GM23338 (cell line): ENCODE measurements around the gene TREML4. TPM values are rescaled to one million over a fixed set of nuclear protein-coding genes. Genes with fewer than 3 reads are reported as not detected.

Experiments
- ATAC-seq: fragments of 200-7000 bp; cut with Tn5 transposase; 3 replicates; pipeline ENCODE4 v1.9.1; 2020
- DNase-seq: peaks from one replicate; pipeline ENCODE4 v3.0.0-alpha.2; 2015; ENCODE audit warnings: low spot score
- H2AFZ ChIP-seq: fragments of 200-600 bp; sonication (generic); 2 replicates; pipeline ENCODE4 v1.8.0; 2016; ENCODE audit warnings: antibody characterized with exemption, mild to moderate bottlenecking, moderate library complexity
- H3F3A ChIP-seq: fragments of 200-600 bp; sonication (generic); replicated peaks from 2 replicates; pipeline ENCODE4 v1.8.0; 2017; ENCODE audit warnings: antibody characterized with exemption, mixed run types, low read depth
- H3K27ac ChIP-seq: fragments of 200-600 bp; sonication (generic); 2 replicates; pipeline ENCODE4 v1.6.1; 2016; ENCODE audit warnings: low read depth
- H3K27me3 ChIP-seq: fragments of 200-600 bp; sonication (generic); 2 replicates; pipeline ENCODE4 v1.8.0; 2016; ENCODE audit warnings: mild to moderate bottlenecking, mixed run types, moderate library complexity; ENCODE audit not compliant: insufficient read depth
- H3K36me3 ChIP-seq: fragments of 200-600 bp; sonication (generic); 2 replicates; pipeline ENCODE4 v1.8.0; 2016; ENCODE audit warnings: mild to moderate bottlenecking; ENCODE audit not compliant: insufficient read depth
- H3K4me1 ChIP-seq: fragments of 200-600 bp; sonication (generic); 2 replicates; pipeline ENCODE4 v1.8.0; 2016; ENCODE audit warnings: mild to moderate bottlenecking, moderate library complexity; ENCODE audit not compliant: insufficient read depth
- H3K4me2 ChIP-seq: fragments of 200-600 bp; sonication (generic); 2 replicates; pipeline ENCODE4 v1.7.1; 2017; ENCODE audit warnings: mixed run types
- H3K4me3 ChIP-seq: fragments of 200-600 bp; sonication (generic); 2 replicates; pipeline ENCODE4 v1.6.1; 2016; ENCODE audit warnings: mixed run types
- H3K79me2 ChIP-seq: fragments of 200-600 bp; sonication (generic); replicated peaks from 2 replicates; pipeline ENCODE4 v1.8.0; 2017; ENCODE audit warnings: mild to moderate bottlenecking; ENCODE audit not compliant: insufficient read depth
- H3K9me2 ChIP-seq: fragments of 200-600 bp; sonication (generic); 2 replicates; pipeline ENCODE4 v1.8.0; 2017; ENCODE audit not compliant: insufficient read depth
- H4K20me1 ChIP-seq: fragments of 200-600 bp; sonication (generic); replicated peaks from 2 replicates; pipeline ENCODE4 v1.8.0; 2017; ENCODE audit warnings: mild to moderate bottlenecking; ENCODE audit not compliant: insufficient read depth
- H3K27ac Mint-ChIP-seq: 2 replicates; pipeline ENCODE4 v1.8.0; 2020; ENCODE audit warnings: inconsistent platforms, mild to moderate bottlenecking, moderate library complexity, mixed read lengths
- H3K27me3 Mint-ChIP-seq: 3 replicates; pipeline ENCODE4 v1.8.0; 2022; ENCODE audit warnings: low read depth, mild to moderate bottlenecking, moderate library complexity, mixed read lengths, inconsistent platforms; ENCODE audit not compliant: insufficient read depth, poor library complexity
- H3K36me3 Mint-ChIP-seq: 3 replicates; pipeline ENCODE4 v1.8.0; 2021; ENCODE audit warnings: low read depth, mild to moderate bottlenecking, inconsistent platforms, moderate library complexity, mixed read lengths
- H3K4me1 Mint-ChIP-seq: 3 replicates; pipeline ENCODE4 v1.8.0; 2020; ENCODE audit warnings: mild to moderate bottlenecking, inconsistent platforms, mixed read lengths
- H3K4me3 Mint-ChIP-seq: 3 replicates; pipeline ENCODE4 v1.8.0; 2021; ENCODE audit warnings: moderate library complexity, mild to moderate bottlenecking, inconsistent platforms, mixed read lengths
- H3K9me3 Mint-ChIP-seq: 3 replicates; pipeline ENCODE4 v1.8.0; 2020; ENCODE audit warnings: moderate library complexity, mild to moderate bottlenecking, inconsistent platforms, mixed read lengths
- CREB1 ChIP-seq: fragments of 250-450 bp; sonication (Bioruptor Pico); IDR thresholded peaks from 2 replicates; pipeline ENCODE4 v1.5.0; 2020; ENCODE audit warnings: low read depth, mild to moderate bottlenecking, moderate library complexity
- EZH2 ChIP-seq: fragments of 200-600 bp; sonication (generic); IDR thresholded peaks from one replicate; pipeline ENCODE4 v1.8.0; 2017; ENCODE audit warnings: antibody characterized with exemption, mild to moderate bottlenecking, low read depth; ENCODE audit not compliant: unreplicated experiment
- EZH2phosphoT487 ChIP-seq: fragments of 200-600 bp; sonication (generic); IDR thresholded peaks from one replicate; pipeline ENCODE4 v1.8.1; 2018; ENCODE audit warnings: antibody characterized with exemption; ENCODE audit not compliant: unreplicated experiment
- NANOG ChIP-seq: IDR thresholded peaks from 2 replicates; pipeline ENCODE4 v1.6.1; 2016; ENCODE audit warnings: antibody characterized with exemption, borderline replicate concordance
- POLR2AphosphoS5 ChIP-seq: IDR thresholded peaks from 2 replicates; pipeline ENCODE4 v1.6.1; 2016; ENCODE audit warnings: antibody characterized with exemption, low read depth
- STAT1 ChIP-seq: IDR thresholded peaks from one replicate; pipeline ENCODE4 v1.6.1; 2016; ENCODE audit warnings: antibody characterized with exemption; ENCODE audit not compliant: unreplicated experiment
- ZNF114 ChIP-seq: fragments of 250-450 bp; sonication (Bioruptor Pico); IDR thresholded peaks from 2 replicates; pipeline ENCODE4 v1.5.0; 2020; ENCODE audit warnings: mild to moderate bottlenecking, moderate library complexity
- ZNF331 ChIP-seq: fragments of 250-450 bp; sonication (Bioruptor Pico); IDR thresholded peaks from 2 replicates; pipeline ENCODE4 v1.5.0; 2020; ENCODE audit warnings: low read depth, mild to moderate bottlenecking, moderate library complexity
- polyA plus RNA-seq: library from polyadenylated mRNA; unstranded; fragments of >200 nt; fragmentation: Nextera tagmentation; extraction: Ambion mirVana; gene quantifications from 2 replicates; pipeline ENCODE4 v1.2.1, GENCODE V29; 2016
- total RNA-seq: library from RNA; depleted of rRNA; stranded (reverse); fragments of >200 nt; shearing (Covaris generic); gene quantifications from 2 replicates; pipeline ENCODE4 v1.2.3, GENCODE V29; 2014
- TF ChIP-seq, protein P1 (sequence below): IDR thresholded peaks from 2 replicates; pipeline ENCODE4 v1.6.1; 2016; ENCODE audit warnings: antibody characterized with exemption
- TF ChIP-seq, protein P2 (sequence below), 2 experiments: fragments of 200-600 bp in 1 of 2; sonication (generic) in 1 of 2; conservative IDR thresholded peaks; 2 replicates each; pipeline versions ENCODE4 v1.5.1 to v1.6.1; 2016 to 2017; ENCODE audit warnings: antibody characterized with exemption in 2 of 2, low read depth in 2 of 2, mild to moderate bottlenecking in 2 of 2, moderate library complexity in 1 of 2
- TF ChIP-seq, protein P3 (sequence below): fragments of 250-450 bp; sonication (Bioruptor Pico); IDR thresholded peaks from 2 replicates; pipeline ENCODE4 v1.5.0; 2020; ENCODE audit warnings: mild to moderate bottlenecking, moderate library complexity
- TF ChIP-seq, protein P4 (sequence below): IDR thresholded peaks from one replicate; pipeline ENCODE4 v1.6.1; 2018; ENCODE audit warnings: antibody characterized with exemption; ENCODE audit not compliant: unreplicated experiment

TREML4 gene
- total and polyA plus RNA-seq, 2 experiments from 2014 or later = not detected

DNA sequence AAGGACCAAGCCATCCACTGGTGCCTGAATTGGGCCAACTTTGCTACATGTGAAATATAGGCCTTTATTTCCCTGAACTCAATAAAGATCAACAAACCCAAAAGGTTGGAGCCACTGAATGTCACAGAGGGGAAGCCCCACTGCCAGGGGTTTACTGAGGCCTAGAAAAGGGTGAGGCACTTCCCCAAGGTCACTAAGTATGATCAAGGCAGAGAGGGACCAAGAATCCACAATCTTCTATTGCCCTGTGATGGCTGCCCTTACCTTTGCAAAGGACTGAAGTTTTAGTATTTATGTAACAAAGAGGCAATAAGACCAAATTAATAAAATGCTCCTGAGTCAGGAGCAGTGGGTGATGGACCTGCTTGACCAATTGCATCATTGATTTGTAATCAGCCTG lies 40.3 kb downstream of the TREML4 start:
- H3K4me1 Mint-ChIP-seq = no peaks in the 10 kb centered on the region
- ATAC-seq = no peak

More for the DNA sequence above, 40.3 kb downstream of the TREML4 start:
- Histone ChIP-seq H3K4me3 (no peak overlapping the region), H3K27me3 (no peaks in the 10 kb centered on the region), H3K79me2 (no peaks in the 10 kb centered on the region), H3F3A (no peaks in the 10 kb centered on the region), H4K20me1 (no peaks in the 10 kb centered on the region), H3K36me3 (no peaks in the 10 kb centered on the region), H2AFZ (no peak overlapping the region), H3K9me2 (peaks cover 6% of the 10 kb centered on the region; the same call in 1 of the 2 replicates), H3K4me1 (no peaks in the 10 kb centered on the region), H3K4me2 (no peak overlapping the region), H3K27ac (no peak overlapping the region)
- H3K36me3 Mint-ChIP-seq = peaks cover 3% of the 10 kb centered on the region; the same call in 1 of the 3 replicates
- H3K27me3 Mint-ChIP-seq = peaks cover 3% of the 10 kb centered on the region
- no peak overlapping the region for H3K27ac Mint-ChIP-seq
- H3K4me3 Mint-ChIP-seq = no peak overlapping the region
- H3K9me3 Mint-ChIP-seq = peaks cover 3% of the 10 kb centered on the region; the same call in 1 of the 3 replicates
- no peak for DNase-seq
- TF ChIP-seq, protein P1, sequence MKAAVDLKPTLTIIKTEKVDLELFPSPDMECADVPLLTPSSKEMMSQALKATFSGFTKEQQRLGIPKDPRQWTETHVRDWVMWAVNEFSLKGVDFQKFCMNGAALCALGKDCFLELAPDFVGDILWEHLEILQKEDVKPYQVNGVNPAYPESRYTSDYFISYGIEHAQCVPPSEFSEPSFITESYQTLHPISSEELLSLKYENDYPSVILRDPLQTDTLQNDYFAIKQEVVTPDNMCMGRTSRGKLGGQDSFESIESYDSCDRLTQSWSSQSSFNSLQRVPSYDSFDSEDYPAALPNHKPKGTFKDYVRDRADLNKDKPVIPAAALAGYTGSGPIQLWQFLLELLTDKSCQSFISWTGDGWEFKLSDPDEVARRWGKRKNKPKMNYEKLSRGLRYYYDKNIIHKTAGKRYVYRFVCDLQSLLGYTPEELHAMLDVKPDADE = no peak
- TF ChIP-seq ZNF331 = no peak
- TF ChIP-seq, protein P2, sequence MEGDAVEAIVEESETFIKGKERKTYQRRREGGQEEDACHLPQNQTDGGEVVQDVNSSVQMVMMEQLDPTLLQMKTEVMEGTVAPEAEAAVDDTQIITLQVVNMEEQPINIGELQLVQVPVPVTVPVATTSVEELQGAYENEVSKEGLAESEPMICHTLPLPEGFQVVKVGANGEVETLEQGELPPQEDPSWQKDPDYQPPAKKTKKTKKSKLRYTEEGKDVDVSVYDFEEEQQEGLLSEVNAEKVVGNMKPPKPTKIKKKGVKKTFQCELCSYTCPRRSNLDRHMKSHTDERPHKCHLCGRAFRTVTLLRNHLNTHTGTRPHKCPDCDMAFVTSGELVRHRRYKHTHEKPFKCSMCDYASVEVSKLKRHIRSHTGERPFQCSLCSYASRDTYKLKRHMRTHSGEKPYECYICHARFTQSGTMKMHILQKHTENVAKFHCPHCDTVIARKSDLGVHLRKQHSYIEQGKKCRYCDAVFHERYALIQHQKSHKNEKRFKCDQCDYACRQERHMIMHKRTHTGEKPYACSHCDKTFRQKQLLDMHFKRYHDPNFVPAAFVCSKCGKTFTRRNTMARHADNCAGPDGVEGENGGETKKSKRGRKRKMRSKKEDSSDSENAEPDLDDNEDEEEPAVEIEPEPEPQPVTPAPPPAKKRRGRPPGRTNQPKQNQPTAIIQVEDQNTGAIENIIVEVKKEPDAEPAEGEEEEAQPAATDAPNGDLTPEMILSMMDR (conservative IDR thresholded peaks at IDR 0.05; ENCODE audit: low read depth in 2 of 2) = no peak
- TF ChIP-seq POLR2AphosphoS5 = no peak
- TF ChIP-seq STAT1 = no peak
- no peak for TF ChIP-seq CREB1 (CRISPR knock-in tag)
- TF ChIP-seq, protein P3, sequence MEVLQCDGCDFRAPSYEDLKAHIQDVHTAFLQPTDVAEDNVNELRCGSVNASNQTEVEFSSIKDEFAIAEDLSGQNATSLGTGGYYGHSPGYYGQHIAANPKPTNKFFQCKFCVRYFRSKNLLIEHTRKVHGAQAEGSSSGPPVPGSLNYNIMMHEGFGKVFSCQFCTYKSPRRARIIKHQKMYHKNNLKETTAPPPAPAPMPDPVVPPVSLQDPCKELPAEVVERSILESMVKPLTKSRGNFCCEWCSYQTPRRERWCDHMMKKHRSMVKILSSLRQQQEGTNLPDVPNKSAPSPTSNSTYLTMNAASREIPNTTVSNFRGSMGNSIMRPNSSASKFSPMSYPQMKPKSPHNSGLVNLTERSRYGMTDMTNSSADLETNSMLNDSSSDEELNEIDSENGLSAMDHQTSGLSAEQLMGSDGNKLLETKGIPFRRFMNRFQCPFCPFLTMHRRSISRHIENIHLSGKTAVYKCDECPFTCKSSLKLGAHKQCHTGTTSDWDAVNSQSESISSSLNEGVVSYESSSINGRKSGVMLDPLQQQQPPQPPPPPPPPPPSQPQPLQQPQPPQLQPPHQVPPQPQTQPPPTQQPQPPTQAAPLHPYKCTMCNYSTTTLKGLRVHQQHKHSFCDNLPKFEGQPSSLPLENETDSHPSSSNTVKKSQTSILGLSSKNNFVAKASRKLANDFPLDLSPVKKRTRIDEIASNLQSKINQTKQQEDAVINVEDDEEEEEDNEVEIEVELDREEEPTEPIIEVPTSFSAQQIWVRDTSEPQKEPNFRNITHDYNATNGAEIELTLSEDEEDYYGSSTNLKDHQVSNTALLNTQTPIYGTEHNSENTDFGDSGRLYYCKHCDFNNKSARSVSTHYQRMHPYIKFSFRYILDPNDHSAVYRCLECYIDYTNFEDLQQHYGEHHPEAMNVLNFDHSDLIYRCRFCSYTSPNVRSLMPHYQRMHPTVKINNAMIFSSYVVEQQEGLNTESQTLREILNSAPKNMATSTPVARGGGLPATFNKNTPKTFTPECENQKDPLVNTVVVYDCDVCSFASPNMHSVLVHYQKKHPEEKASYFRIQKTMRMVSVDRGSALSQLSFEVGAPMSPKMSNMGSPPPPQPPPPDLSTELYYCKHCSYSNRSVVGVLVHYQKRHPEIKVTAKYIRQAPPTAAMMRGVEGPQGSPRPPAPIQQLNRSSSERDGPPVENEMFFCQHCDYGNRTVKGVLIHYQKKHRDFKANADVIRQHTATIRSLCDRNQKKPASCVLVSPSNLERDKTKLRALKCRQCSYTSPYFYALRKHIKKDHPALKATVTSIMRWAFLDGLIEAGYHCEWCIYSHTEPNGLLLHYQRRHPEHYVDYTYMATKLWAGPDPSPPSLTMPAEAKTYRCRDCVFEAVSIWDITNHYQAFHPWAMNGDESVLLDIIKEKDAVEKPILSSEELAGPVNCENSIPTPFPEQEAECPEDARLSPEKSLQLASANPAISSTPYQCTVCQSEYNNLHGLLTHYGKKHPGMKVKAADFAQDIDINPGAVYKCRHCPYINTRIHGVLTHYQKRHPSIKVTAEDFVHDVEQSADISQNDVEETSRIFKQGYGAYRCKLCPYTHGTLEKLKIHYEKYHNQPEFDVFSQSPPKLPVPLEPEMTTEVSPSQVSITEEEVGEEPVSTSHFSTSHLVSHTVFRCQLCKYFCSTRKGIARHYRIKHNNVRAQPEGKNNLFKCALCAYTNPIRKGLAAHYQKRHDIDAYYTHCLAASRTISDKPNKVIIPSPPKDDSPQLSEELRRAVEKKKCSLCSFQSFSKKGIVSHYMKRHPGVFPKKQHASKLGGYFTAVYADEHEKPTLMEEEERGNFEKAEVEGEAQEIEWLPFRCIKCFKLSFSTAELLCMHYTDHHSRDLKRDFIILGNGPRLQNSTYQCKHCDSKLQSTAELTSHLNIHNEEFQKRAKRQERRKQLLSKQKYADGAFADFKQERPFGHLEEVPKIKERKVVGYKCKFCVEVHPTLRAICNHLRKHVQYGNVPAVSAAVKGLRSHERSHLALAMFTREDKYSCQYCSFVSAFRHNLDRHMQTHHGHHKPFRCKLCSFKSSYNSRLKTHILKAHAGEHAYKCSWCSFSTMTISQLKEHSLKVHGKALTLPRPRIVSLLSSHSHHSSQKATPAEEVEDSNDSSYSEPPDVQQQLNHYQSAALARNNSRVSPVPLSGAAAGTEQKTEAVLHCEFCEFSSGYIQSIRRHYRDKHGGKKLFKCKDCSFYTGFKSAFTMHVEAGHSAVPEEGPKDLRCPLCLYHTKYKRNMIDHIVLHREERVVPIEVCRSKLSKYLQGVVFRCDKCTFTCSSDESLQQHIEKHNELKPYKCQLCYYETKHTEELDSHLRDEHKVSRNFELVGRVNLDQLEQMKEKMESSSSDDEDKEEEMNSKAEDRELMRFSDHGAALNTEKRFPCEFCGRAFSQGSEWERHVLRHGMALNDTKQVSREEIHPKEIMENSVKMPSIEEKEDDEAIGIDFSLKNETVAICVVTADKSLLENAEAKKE (CRISPR knock-in tag) = no peak
- no peak for TF ChIP-seq ZNF114 (CRISPR knock-in tag)
- no peak for TF ChIP-seq EZH2phosphoT487
- TF ChIP-seq EZH2 = no peak
- no peak for TF ChIP-seq NANOG
- TF ChIP-seq, protein P4, sequence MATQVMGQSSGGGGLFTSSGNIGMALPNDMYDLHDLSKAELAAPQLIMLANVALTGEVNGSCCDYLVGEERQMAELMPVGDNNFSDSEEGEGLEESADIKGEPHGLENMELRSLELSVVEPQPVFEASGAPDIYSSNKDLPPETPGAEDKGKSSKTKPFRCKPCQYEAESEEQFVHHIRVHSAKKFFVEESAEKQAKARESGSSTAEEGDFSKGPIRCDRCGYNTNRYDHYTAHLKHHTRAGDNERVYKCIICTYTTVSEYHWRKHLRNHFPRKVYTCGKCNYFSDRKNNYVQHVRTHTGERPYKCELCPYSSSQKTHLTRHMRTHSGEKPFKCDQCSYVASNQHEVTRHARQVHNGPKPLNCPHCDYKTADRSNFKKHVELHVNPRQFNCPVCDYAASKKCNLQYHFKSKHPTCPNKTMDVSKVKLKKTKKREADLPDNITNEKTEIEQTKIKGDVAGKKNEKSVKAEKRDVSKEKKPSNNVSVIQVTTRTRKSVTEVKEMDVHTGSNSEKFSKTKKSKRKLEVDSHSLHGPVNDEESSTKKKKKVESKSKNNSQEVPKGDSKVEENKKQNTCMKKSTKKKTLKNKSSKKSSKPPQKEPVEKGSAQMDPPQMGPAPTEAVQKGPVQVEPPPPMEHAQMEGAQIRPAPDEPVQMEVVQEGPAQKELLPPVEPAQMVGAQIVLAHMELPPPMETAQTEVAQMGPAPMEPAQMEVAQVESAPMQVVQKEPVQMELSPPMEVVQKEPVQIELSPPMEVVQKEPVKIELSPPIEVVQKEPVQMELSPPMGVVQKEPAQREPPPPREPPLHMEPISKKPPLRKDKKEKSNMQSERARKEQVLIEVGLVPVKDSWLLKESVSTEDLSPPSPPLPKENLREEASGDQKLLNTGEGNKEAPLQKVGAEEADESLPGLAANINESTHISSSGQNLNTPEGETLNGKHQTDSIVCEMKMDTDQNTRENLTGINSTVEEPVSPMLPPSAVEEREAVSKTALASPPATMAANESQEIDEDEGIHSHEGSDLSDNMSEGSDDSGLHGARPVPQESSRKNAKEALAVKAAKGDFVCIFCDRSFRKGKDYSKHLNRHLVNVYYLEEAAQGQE = no peak
